ENCODE measurements around the gene CLCN7.

CLCN7 gene

DNA sequence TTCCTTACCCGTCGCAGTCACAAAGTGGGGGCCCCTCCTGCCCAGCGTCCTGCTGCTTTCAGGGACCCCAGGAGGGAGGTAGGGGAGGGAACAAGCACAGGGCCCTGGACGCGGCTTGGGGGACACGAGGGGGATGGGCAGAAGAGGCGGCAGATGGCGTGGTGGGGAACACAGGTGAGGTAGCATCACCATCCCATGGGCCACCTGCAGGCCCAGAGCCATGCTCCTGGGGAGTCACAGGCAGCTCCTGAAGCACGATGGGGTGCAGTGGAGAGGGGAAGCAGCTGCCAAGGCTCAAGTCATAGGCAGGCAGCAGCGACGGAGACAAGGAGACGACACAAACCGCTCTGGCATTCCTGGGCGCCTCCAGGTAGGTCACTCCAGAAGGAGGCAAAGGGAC lies 71.1 kb downstream of the CLCN7 start:
- in situ Hi-C loops (cut with MboI; ENCODE audit: low pct_unique_long_range_greater_than_20kb, low sequenced_read_pairs, unreplicated experiment) = no loop called here
- TF ChIP-seq, protein P1, sequence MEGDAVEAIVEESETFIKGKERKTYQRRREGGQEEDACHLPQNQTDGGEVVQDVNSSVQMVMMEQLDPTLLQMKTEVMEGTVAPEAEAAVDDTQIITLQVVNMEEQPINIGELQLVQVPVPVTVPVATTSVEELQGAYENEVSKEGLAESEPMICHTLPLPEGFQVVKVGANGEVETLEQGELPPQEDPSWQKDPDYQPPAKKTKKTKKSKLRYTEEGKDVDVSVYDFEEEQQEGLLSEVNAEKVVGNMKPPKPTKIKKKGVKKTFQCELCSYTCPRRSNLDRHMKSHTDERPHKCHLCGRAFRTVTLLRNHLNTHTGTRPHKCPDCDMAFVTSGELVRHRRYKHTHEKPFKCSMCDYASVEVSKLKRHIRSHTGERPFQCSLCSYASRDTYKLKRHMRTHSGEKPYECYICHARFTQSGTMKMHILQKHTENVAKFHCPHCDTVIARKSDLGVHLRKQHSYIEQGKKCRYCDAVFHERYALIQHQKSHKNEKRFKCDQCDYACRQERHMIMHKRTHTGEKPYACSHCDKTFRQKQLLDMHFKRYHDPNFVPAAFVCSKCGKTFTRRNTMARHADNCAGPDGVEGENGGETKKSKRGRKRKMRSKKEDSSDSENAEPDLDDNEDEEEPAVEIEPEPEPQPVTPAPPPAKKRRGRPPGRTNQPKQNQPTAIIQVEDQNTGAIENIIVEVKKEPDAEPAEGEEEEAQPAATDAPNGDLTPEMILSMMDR (IDR thresholded peaks at IDR 0.05; ENCODE audit: extremely low read depth, insufficient read depth, missing control alignments) = no peak
- DNase-seq (ENCODE audit: low spot score) = no peak

DNA sequence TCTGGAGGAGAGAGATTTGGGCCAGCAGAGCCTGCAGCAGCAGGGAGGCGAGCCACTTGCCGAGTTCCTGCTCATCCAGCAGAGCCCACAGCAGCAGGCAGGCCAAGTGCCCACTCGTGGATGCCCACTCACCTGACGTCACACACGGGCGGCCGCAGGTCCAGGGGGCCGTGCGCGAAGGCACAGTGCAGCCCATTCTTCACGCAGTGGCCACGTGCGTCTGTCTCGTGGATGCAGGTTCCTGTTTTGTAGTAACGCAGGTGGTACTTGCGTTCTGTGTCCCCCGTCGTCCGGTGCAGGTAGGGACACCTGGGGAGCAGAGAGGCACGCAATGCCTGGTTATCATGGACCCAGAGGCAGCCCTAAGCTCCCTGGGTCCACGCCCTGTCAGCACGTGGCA lies 71.8 kb downstream of the CLCN7 start:
- DNase-seq (ENCODE audit: low spot score) = no peak
- TF ChIP-seq, protein P1 (IDR thresholded peaks at IDR 0.05; ENCODE audit: extremely low read depth, insufficient read depth, missing control alignments) = no peak
- in situ Hi-C loops (cut with MboI; ENCODE audit: low pct_unique_long_range_greater_than_20kb, low sequenced_read_pairs, unreplicated experiment) = no loop called here

DNA sequence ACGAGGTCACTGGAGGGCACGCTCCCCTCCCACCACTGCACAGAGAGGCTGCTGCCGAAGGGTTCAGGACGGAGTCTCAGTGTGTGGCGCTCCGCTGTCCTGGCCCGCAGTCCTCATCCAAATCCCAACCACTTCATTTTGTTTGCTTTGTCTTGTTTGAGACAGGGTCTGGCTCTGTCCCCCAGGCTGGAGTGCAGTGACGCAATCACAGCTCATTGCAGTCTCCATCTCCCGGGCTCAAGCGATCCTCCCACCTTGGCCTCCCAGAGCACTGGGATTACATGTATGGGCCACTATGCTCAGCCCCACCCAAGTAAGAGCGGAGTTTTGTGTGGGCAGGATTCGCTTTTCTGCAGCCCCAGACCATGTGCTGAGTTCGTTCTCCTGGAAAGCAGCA lies 73.1 kb downstream of the CLCN7 start:
- TF ChIP-seq, protein P1 (IDR thresholded peaks at IDR 0.05; ENCODE audit: extremely low read depth, insufficient read depth, missing control alignments) = no peak
- in situ Hi-C loops (cut with MboI; ENCODE audit: low pct_unique_long_range_greater_than_20kb, low sequenced_read_pairs, unreplicated experiment) = no loop called here
- DNase-seq (ENCODE audit: low spot score) = no peak

DNA sequence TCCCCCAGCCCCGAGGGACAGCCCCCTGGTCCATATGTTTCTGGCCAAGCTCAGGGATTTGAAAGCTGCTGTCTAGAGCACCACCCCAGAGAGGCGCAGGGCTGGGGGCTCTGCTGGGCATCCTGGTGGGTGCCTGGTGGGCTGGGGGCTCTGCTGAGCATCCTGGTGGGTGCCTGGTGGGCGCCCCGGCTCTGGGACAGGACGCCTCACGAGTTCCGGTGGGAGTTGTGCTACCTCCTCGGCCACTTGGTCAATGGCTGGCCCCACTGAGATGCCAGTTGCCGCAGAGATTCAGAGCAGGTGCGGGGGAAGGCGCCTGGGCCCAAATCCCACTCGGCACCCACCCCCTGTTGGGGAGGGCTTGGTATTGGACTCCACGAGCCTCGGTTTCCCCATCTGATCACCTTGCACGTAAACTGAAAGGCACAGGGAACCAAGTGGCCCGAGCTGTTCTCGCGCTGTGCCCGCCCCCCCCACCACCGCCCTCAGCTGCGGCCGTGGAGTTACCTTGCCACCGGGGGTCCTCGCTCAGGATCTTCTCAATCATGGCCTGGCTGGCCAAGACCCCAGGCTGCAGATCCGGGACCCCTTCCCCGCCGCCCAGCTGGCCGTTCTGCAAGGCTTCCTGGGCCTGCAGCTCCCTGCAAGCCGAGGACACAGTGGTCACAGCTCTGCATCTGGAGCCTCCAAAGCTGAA lies 73.6 kb downstream of the CLCN7 start:
- TF ChIP-seq, protein P1 (IDR thresholded peaks at IDR 0.05; ENCODE audit: extremely low read depth, insufficient read depth, missing control alignments) = no peak
- DNase-seq (ENCODE audit: low spot score) = no peak
- in situ Hi-C loops (cut with MboI; ENCODE audit: low pct_unique_long_range_greater_than_20kb, low sequenced_read_pairs, unreplicated experiment) = no loop called here

DNA sequence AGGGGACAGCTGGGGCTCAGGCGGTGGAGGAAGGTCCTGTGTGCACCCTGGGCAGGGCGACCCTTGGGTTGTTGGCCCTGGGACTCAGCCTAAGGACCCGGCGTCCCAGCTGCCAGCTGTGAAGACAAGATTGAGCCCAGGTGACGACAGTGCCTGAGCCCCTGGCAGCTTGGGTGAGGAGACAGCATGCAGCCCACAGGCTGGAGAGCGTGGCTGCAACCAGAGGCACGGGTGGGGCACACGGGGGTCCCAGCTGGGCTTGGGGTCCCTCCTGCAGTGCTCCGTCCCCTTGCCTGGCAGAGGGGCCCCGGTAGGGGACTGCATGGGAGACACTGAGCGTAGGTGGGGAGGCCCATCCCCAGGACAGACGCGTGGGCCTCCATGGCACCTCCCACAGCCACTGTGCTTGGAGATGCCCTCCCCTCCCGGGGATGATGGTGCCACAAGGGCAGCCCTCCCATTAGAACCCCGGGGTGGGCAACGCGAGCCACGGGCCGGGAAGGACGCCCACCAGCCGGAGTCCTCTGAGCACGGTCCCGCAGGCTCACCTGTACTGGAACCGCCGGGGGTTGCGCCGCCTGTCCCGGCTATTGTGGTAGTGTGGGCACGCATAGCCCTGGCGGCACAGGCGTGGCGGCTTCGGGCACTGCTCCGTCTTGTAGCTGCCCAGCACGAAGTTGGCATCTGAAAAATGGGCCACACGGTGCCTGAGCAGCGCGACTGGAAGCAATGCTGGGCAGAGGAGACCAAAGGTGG lies 75.8 kb downstream of the CLCN7 start:
- no peak for DNase-seq (ENCODE audit: low spot score)
- in situ Hi-C loops (cut with MboI; ENCODE audit: low pct_unique_long_range_greater_than_20kb, low sequenced_read_pairs, unreplicated experiment) = no loop called here
- TF ChIP-seq, protein P1 (IDR thresholded peaks at IDR 0.05; ENCODE audit: extremely low read depth, insufficient read depth, missing control alignments) = no peak

DNA sequence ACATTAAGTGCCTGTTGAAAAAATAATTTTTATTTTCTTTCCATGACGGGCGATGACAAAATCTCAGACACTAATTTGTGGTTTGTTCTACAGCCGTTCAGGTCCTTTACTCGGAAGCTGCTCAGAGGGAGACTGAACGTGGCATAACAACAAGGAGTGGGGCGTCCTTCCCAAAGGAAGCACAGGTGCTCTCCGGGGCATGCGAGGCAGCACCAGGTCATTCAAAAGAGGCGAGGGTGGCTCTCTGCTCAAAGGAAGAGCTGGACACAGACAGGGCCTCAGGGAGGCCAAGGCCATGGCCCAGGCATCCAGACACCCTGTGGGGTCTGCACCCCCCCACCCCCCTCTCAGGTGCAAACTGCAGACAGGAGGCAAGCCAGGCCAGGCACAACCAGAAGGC lies 76.5 kb downstream of the CLCN7 start:
- no peak for DNase-seq (ENCODE audit: low spot score)
- TF ChIP-seq, protein P1 (IDR thresholded peaks at IDR 0.05; ENCODE audit: extremely low read depth, insufficient read depth, missing control alignments) = no peak
- in situ Hi-C loops (cut with MboI; ENCODE audit: low pct_unique_long_range_greater_than_20kb, low sequenced_read_pairs, unreplicated experiment) = no loop called here
